ENCODE results near the gene ARSG. TPM values are rescaled to one million over a fixed set of nuclear protein-coding genes. Genes with fewer than 3 reads are reported as not detected.
"Not testable (repeated sequence)": the region's sequence is repeated elsewhere in the genome, so short reads cannot be mapped to it uniquely, and the experiment has no call there.

Gene ARSG
- total RNA-seq, 2 experiments from 2014 or later: 9.0 to 10.5 TPM

DNA sequence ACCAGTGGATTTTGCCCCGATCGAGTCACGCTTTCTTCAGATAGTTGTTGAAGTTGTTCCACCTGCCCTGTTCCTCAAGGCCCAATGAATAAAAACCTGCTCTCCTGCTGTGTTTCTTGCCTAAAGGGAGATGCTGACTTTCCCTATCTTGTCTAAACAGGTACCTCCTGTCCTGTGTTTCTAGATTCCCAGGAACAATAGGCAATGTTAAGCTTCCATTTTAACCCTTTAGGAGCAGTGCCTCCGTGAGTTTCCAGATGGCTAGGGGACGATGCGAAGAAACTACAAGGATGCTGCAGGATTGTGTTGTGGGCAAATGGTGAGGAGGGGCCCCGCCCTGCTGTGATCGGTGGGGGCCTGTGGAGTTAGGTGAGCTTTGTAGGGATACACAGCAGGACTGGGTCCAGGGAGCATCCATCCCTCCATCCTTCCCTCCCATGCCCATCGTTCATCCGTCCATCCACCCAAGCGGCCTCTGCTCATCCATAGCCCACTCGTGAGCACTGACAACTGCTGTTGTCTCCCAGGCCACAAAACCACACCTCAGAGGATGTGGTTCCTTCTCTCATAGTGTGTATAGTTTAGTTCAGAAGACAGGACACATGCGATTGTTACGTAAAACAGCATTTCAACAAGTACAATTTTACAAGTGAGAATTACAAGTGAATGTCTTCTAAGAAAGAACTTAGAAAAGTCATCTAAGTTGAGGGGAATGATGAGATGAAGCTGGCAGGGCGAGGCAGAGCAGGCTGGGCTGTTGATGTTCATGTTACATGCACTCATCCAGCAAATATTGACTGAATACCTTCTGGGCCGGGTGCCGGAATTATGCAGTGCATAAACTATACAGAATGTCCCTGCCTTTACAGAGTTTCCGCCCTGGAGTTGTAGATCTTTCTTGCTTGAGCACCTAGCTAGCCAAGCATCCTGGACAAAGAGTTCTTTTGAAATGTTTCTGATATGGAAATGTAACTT lies 5.2 kb downstream of the ARSG start:
- H3K27ac Mint-ChIP-seq: peak overlapping the region; percentile 46
- H3K9me3 Mint-ChIP-seq: no peaks in the 10 kb centered on the region
- intact Hi-C loops (cut with micrococcal nuclease): loop anchor here (1.0 to 10.0 kb wide), 2 partner anchors 60 to 1128 kb away; no protein-coding TSS in a partner anchor
- H3K27me3 Mint-ChIP-seq (ENCODE audit: low read depth): no peaks in the 10 kb centered on the region
- peaks cover 42% of the 10 kb centered on the region for H3K4me1 Mint-ChIP-seq (ENCODE audit: low read depth)
- peak; percentile 85 for DNase-seq
- H3K36me3 Mint-ChIP-seq (ENCODE audit: low read depth): no peaks in the 10 kb centered on the region
- peak overlapping the region; percentile 19 for H3K4me3 Mint-ChIP-seq
- CTCF ChIA-PET: interaction anchor here (1.3 to 1.4 kb wide), 4 partner anchors 102 to 172 kb away, joined by 3 to 8 read pairs (median 4); no protein-coding TSS in a partner anchor

DNA sequence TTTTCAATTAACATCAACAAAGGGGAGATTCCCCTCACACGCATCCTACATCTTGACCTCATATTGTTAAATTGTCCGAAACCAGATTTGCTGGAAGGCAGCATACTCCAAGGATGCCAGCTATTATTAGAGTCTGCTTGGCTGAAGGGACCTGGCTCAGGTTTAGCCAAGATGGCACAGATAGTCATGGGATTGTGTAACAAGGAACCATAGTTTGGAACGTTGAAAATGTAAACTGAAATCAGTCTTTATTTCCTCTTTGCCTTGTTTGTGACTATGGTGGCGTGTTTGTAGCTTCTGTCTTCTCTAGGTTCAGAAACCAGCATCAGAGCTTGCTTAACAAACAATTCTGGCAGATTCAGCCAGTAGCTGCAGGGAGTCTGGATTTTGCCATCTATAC lies 5.9 kb downstream of the ARSG start:
- Mint-ChIP-seq H3K27ac (peak overlapping the region; percentile 46), H3K4me1 (ENCODE audit: low read depth) (peaks cover 42% of the 10 kb centered on the region), H3K27me3 (ENCODE audit: low read depth) (no peaks in the 10 kb centered on the region), H3K36me3 (ENCODE audit: low read depth) (no peaks in the 10 kb centered on the region), H3K4me3 (peak overlapping the region; percentile 19), H3K9me3 (no peaks in the 10 kb centered on the region)
- intact Hi-C loops (cut with micrococcal nuclease): loop anchor here (1.0 to 10.0 kb wide), 2 partner anchors 59 to 1128 kb away; no protein-coding TSS in a partner anchor
- no peak for DNase-seq
- CTCF ChIA-PET: interaction anchor here (0.6 to 1.4 kb wide), 5 partner anchors 78 to 171 kb away, joined by 3 to 8 read pairs (median 3); no protein-coding TSS in a partner anchor

DNA sequence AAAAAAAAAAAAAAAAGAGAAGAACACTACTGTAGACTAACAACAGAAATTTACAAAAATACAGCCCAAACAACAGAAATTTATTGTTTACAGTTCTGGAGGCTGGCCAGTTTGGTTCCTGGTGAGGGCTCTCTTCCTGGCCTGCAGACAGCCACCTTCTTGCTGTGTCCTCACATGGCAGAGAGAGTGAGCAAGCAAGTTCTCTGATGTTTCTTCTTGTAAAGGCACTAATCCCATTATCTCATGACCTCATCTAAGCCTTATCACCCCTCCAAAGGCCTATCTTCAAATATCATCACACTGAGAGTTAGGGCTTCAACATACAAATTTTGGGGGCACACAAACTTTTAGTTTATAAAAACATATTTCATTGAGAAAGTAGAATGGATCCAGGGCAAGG lies 7.3 kb downstream of the ARSG start:
- Mint-ChIP-seq H3K36me3 (ENCODE audit: low read depth) (no peaks in the 10 kb centered on the region), H3K27ac (no peak overlapping the region), H3K9me3 (no peaks in the 10 kb centered on the region), H3K4me3 (no peak overlapping the region), H3K27me3 (ENCODE audit: low read depth) (no peaks in the 10 kb centered on the region), H3K4me1 (ENCODE audit: low read depth) (peaks cover 33% of the 10 kb centered on the region)
- no peak for DNase-seq
- intact Hi-C loops (cut with micrococcal nuclease): loop anchor here (10.0 kb wide), 1 partner anchor 1126 kb away; no protein-coding TSS in a partner anchor
- CTCF ChIA-PET: interaction anchor here (1.0 kb wide), 1 partner anchor 217 kb away, joined by 3 read pairs; no protein-coding TSS in a partner anchor

DNA sequence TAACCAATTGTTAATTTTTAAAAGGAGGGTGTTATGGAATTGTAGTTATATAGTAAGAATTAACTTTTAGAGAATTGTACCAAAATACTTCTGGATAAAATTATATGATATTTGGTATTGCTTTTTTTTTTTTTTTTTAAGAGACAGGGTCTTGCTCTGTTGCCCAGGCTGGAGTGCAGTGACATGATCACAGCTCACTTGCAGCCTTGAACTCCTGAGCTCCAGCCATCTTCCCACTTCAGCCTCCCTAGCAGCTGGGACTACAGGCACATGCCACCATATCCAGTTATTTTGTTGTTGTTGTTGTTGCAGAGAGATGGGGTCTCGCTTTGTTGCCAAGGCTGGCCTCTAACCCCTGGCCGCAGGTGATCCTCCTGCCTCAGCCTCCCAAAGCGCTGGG lies 8.5 kb downstream of the ARSG start:
- Mint-ChIP-seq H3K27ac (no peak overlapping the region), H3K4me1 (ENCODE audit: low read depth) (peaks cover 29% of the 10 kb centered on the region), H3K36me3 (ENCODE audit: low read depth) (no peaks in the 10 kb centered on the region), H3K27me3 (ENCODE audit: low read depth) (no peaks in the 10 kb centered on the region), H3K4me3 (no peak overlapping the region), H3K9me3 (no peaks in the 10 kb centered on the region)
- CTCF ChIA-PET: interaction anchor here (0.6 to 1.9 kb wide), 3 partner anchors 80 to 136 kb away, joined by 3 to 6 read pairs (median 3); no protein-coding TSS in a partner anchor
- no peak for DNase-seq
- intact Hi-C loops (cut with micrococcal nuclease): loop anchor here (10.0 kb wide), 1 partner anchor 1125 kb away; no protein-coding TSS in a partner anchor

DNA sequence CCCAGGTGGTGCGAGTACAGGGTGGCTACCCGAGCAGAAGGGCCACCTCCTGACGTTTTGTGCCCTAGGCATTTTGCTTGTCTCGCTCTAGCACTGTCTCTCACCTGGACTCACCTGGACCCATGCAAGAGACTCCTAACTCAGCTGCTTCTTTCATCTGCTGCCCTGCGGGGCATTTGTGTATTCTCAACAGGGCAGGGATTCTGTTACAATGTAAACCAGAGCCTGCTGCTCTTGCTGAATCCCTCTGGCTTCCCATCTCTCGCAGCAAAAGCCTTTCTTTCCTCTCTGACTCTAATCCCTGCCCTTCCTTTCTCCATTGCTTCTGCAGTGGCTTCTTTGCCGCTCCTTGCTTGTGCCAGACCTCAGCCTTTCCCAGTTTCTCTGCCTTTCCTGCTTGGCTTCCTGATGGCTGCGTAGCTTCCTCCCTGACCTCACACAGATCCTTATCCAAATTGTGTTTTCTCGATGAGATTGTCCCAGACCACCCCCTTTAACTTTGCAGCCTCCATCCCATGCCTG lies 10.2 kb downstream of the ARSG start:
- H3K36me3 Mint-ChIP-seq (ENCODE audit: low read depth): no peaks in the 10 kb centered on the region
- peaks cover 18% of the 10 kb centered on the region for H3K4me1 Mint-ChIP-seq (ENCODE audit: low read depth)
- H3K27me3 Mint-ChIP-seq (ENCODE audit: low read depth): no peaks in the 10 kb centered on the region
- CTCF ChIA-PET: interaction anchor here (0.6 kb wide), 1 partner anchor 9 kb away, joined by 3 read pairs; no protein-coding TSS in a partner anchor
- no peak overlapping the region for H3K4me3 Mint-ChIP-seq
- no peak for DNase-seq
- H3K9me3 Mint-ChIP-seq: no peaks in the 10 kb centered on the region
- no peak overlapping the region for H3K27ac Mint-ChIP-seq
- intact Hi-C loops (cut with micrococcal nuclease): no loop called here

DNA sequence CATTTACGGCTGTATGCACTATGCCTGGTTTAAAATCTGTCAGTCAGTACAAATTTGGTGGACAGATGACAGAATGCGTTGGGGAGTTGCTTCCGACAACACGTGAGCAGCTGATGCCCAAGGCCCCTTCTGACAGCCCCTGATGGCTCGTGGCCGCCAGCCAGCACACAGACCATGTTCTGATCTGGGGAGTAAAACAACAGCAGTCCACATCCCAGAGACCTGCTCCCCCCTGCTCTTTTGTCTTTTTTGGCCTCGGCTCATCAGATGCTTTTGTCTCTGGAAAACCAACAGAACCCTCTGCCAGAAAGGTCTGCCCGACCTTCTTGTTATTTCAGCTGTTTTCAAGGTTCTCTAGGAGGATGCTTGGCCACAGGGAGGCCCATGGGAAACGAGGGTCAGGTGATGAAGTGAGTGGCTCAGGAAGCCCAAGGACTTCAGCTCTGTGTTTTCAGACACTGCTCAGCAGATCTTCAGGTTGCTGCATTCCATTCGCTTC lies 10.8 kb downstream of the ARSG start:
- no peak for DNase-seq
- no peaks in the 10 kb centered on the region for H3K9me3 Mint-ChIP-seq
- intact Hi-C loops (cut with micrococcal nuclease): no loop called here
- H3K4me1 Mint-ChIP-seq (ENCODE audit: low read depth): peaks cover 14% of the 10 kb centered on the region
- no peak overlapping the region for H3K4me3 Mint-ChIP-seq
- H3K36me3 Mint-ChIP-seq (ENCODE audit: low read depth): no peaks in the 10 kb centered on the region
- no peaks in the 10 kb centered on the region for H3K27me3 Mint-ChIP-seq (ENCODE audit: low read depth)
- CTCF ChIA-PET: interaction anchor here (0.6 to 1.0 kb wide), 2 partner anchors 10 to 23 kb away, joined by 3 read pairs; no protein-coding TSS in a partner anchor
- H3K27ac Mint-ChIP-seq: no peak overlapping the region

DNA sequence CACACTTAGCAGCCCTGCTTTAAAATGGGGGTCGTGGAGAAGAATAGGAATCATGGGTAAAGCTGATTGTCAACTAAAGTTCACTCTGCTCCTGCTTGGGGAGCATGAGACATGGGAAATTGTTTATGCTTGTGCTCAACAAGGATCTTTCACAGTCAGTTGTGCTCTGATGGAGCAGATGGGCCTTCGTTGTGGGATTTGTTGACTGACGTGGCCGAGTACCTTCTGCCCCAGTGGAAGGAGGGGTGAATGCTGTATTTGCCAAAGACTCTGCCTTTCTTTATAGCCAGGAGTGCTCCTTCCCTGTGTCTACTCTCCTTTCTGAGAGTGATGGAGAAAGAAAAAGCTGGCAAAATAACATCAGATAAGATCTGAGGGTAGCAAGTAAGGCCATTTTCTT lies 11.4 kb downstream of the ARSG start:
- Mint-ChIP-seq H3K27ac (no peak overlapping the region), H3K27me3 (ENCODE audit: low read depth) (no peaks in the 10 kb centered on the region), H3K4me3 (no peak overlapping the region), H3K4me1 (ENCODE audit: low read depth) (peaks cover 15% of the 10 kb centered on the region), H3K9me3 (no peaks in the 10 kb centered on the region), H3K36me3 (ENCODE audit: low read depth) (no peaks in the 10 kb centered on the region)
- intact Hi-C loops (cut with micrococcal nuclease): no loop called here
- DNase-seq: no peak
- CTCF ChIA-PET: interaction anchor here (1.0 kb wide), 1 partner anchor 22 kb away, joined by 3 read pairs; no protein-coding TSS in a partner anchor

DNA sequence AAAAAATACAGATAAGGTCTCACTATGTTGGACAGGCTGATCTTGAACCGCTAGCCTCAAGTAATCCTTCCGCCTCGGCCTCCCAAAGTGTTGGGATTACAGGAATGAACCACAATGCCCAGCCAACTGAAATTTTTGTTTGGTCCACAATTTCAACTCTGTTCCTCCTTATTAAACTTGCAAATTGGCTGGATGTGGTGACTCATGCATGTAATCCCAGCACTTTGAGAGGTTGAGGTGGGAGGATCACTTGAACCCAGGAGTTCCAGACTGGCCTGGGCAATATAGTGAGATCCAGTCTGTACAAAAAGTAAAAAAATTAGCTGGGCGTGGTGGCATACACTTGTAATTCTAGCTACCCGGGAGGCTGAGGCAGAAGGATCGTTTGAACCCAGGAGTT lies 13.4 kb downstream of the ARSG start:
- Mint-ChIP-seq H3K4me3 (no peak overlapping the region), H3K9me3 (no peaks in the 10 kb centered on the region), H3K4me1 (ENCODE audit: low read depth) (peaks cover 11% of the 10 kb centered on the region), H3K36me3 (ENCODE audit: low read depth) (no peaks in the 10 kb centered on the region), H3K27ac (no peak overlapping the region), H3K27me3 (ENCODE audit: low read depth) (no peaks in the 10 kb centered on the region)
- intact Hi-C loops (cut with micrococcal nuclease): no loop called here
- CTCF ChIA-PET: no interaction called here
- no peak for DNase-seq

DNA sequence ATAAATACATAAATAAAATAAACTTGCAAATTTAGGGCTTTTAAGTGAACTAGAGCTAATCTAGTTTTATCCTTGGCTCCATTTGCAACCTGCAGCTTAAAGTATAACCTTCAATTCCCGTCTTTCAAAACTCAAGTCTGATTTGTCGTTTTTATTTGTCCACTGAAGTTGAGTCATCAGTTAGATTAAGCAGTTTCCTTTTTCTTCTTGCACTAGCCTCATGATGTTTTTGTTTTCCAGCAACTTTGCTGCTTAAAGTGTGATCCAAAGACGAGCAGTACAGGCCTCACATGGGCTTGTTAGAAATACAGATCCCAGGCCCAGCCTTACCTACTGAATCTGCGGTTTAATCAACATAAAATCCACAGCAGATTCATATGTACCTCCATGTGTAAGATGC lies 13.8 kb downstream of the ARSG start:
- DNase-seq: no peak
- Mint-ChIP-seq H3K4me1 (ENCODE audit: low read depth) (peaks cover 14% of the 10 kb centered on the region), H3K27me3 (ENCODE audit: low read depth) (no peaks in the 10 kb centered on the region), H3K36me3 (ENCODE audit: low read depth) (no peaks in the 10 kb centered on the region), H3K27ac (no peak overlapping the region), H3K4me3 (no peak overlapping the region), H3K9me3 (no peaks in the 10 kb centered on the region)
- intact Hi-C loops (cut with micrococcal nuclease): no loop called here
- CTCF ChIA-PET: no interaction called here

DNA sequence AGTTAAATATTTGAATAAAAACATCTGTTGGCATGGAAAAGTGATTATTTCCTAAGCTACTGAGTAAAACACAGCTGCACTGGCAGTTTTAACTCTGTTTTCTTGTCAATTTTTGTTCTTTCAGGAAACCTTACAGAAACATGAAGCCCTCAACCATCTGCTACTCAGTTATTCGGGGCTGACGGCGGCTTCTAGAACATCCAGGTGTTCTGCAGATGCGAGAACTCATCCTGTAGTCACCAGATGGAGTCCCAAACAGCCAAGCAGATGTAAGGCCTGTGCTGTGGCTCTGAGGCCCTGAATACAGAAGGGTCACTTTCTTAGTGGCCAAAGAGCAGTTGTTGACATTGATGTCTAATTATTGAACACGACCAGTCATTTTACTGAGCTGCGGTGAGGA lies 15.5 kb downstream of the ARSG start:
- no peak for DNase-seq
- intact Hi-C loops (cut with micrococcal nuclease): no loop called here
- Mint-ChIP-seq H3K4me3 (no peak overlapping the region), H3K4me1 (ENCODE audit: low read depth) (peaks cover 26% of the 10 kb centered on the region), H3K9me3 (no peaks in the 10 kb centered on the region), H3K27ac (no peak overlapping the region), H3K36me3 (ENCODE audit: low read depth) (no peaks in the 10 kb centered on the region), H3K27me3 (ENCODE audit: low read depth) (no peaks in the 10 kb centered on the region)
- CTCF ChIA-PET: no interaction called here

DNA sequence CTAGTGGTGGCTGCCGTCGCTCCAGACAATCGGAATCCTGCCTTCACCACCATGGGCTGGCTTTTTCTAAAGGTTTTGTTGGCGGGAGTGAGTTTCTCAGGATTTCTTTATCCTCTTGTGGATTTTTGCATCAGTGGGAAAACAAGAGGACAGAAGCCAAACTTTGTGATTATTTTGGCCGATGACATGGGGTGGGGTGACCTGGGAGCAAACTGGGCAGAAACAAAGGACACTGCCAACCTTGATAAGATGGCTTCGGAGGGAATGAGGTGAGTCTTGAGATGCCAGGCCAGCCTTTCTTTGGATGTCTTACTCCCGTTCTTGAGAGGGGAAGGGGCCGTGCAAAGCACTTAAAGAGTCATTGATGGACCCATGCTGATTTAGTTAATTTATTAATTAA lies 16.1 kb downstream of the ARSG start:
- Mint-ChIP-seq H3K36me3 (ENCODE audit: low read depth) (no peaks in the 10 kb centered on the region), H3K4me3 (no peak overlapping the region), H3K4me1 (ENCODE audit: low read depth) (peaks cover 29% of the 10 kb centered on the region), H3K9me3 (no peaks in the 10 kb centered on the region), H3K27me3 (ENCODE audit: low read depth) (no peaks in the 10 kb centered on the region), H3K27ac (no peak overlapping the region)
- CTCF ChIA-PET: interaction anchor here (0.8 kb wide), 1 partner anchor 11 kb away, joined by 3 read pairs; no protein-coding TSS in a partner anchor
- intact Hi-C loops (cut with micrococcal nuclease): no loop called here
- no peak for DNase-seq

DNA sequence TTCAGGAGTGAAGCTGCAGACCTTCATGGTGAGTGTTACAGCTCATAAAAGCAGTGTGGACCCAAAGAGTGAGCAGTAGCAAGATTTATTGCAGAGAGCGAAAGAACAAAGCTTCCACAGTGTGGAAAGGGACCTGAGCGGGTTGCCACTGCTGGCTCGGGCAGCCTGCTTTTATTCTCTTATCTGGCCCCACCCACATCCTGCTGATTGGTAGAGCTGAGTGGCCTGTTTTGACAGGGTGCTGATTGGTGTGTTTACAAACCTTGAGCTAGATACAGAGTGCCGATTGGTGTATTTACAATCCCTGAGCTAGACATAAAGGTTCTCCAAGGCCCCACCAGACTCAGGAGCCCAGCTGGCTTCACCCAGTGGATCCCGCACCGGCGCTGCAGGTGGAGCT lies 17.2 kb downstream of the ARSG start:
- H3K36me3 Mint-ChIP-seq (ENCODE audit: low read depth); H3K27ac Mint-ChIP-seq; intact Hi-C loops (cut with micrococcal nuclease); H3K4me3 Mint-ChIP-seq; DNase-seq; H3K27me3 Mint-ChIP-seq (ENCODE audit: low read depth); H3K9me3 Mint-ChIP-seq: not testable (repeated sequence)
- CTCF ChIA-PET: interaction anchor here (1.0 kb wide), 1 partner anchor 18 kb away, joined by 3 read pairs; no protein-coding TSS in a partner anchor
- peaks cover 35% of the 10 kb centered on the region for H3K4me1 Mint-ChIP-seq (ENCODE audit: low read depth)

Measured in activated naive CD4-positive, alpha-beta T cell treated with anti-CD3 and anti-CD28 coated beads for 36 hours (primary cell).